Measurements from ENCODE around the gene IFNLR1.
"Not testable (repeated sequence)": the region's sequence is repeated elsewhere in the genome, so short reads cannot be mapped to it uniquely, and the experiment has no call there.

Gene IFNLR1

DNA sequence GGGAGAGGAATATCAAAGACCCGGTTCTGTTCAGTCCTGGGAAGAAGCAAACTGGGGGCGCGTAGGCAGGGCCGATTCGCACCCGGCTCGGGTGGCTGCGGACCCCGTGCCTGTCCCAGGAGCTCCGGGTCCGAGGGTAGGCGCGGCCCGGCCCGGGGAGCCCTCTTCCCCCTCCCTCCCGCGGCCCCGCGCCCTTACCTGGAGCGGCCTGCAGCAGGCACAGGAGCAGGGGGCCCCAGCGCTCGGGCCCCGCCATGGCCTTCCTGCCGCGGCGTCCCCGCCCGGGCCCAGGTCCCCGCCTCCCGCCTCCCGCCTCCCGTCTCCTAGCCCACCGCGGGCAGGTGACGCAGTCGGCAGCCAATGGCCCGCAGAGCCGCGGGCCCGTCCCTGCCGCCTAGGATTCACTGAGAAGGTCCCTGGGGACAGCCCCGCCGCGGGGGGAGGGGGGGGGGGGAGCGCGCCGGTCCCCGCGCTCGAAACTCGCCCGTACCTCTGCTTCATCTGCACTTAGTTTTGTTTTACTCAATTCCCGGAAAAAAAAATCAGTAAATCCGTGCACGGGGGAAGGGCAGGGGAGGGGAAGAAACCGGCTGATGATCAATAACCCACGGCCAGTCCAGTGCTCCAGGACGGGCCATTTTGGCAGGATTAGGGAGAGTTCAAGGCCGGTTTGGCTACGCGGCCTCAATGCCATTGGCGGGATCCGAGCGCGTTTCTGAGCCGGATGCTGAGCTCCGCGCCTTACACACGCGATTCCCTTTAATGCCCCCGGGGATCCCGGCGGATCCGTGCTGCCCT lies at the start of gene IFNLR1:
TSS of gene IFNLR1 (minus strand) at position 297 of the 798 bp plus-strand sequence. CDS start at position 256, 41 bp downstream.
- no peak for DNase-seq

DNA sequence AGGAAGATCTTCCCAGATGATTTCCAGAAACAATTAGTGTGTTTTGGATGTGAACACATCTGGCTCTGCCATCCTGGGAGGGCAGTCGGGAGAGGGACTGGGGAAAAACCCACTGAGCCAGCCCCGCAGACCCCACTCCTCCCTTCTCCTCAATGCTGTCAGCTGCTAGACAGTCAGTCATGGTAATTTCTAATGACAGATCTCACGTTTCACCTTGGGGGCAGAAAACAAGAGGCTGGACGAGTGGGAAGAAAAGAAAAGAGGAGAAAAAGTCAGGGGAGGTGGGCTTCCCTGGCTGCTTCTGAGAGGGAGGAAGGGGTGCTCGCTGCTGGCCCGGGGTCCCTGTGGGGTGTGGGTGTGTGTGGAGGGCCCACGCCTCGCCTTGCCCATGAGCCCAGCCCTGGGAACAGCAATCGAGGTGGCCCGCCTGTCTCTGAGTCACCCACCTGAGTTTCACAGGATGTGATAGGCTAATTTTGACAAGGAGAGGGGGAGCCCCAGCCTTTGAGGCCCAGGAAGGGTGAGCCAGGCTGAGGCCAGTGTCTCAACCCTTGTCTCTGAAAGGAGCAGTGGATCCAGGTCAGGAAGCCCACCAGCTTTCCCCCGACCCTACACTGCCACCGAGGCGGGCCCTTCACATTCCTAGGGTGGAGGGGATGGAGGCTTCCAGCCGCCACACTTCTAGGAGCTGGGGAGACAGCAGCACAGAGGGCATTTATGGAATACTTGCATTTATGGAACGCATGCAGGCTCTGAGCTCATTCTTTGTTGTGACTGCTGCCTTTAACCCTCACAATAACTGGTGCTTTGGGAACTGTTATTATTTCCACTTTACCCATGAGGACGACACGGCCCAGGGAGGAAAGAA lies 49.1 kb upstream of the IFNLR1 start:
- DNase-seq: peak; percentile 64

DNA sequence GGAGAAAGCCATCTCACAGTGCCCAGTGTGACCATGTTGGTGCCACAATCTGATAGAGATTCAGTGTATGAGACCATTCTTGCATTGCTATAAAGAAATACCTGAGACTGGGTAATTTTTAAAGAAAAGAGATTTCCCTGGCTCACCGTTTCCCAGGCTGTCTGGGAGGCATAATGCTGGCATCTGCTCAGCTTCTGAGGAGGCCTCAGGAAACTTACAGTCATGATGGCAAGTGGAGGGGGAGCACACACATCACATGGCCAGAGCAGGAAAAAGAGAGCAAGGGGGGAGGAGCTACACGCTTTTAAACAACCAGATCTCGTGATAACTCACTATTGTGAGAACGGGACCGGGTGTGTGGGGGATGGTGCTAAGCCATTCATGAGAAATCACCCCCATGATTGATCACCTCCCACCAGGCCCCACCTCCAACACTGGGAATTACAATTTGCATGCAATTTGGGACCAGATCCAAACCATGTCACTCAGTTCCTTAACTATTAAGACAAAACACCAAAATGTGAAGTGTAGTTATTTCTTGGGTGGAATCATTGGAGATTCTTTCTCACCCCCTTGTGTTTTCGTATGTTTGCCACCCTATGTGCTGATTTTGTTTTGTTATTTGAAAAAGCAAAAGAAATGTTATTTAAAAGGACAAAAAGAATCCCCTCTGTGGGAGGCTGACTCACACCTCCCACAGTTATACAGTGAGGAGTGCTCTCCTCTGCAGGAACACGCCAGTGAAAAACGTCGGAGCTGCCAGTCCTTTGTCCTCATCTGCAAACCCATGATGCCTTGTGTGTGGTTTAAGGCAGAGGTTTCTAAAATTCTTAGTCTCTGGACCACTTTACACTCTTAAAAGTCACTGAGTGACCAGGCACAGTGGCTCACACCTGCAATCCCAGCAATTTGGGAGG lies 46.9 kb upstream of the IFNLR1 start:
- DNase-seq: no peak

DNA sequence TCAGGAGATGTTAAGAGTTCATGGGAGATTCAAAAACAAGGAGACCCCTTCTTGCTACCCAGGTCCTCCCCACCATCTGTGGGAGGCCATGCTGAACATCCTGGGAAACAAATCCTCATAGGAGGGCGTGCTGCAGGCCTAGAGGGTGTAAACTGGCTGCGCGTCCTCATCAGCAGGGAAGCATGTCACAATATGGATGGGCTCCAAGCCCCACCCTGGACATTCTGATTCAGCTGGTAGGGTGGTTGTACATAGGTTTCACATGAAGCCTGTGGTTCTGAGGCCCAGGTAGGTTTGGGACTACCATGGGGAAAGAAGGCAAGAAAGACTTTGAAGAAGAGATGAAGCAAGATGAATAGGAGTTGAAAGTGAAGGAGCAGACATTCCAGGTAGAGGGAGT lies 44.6 kb upstream of the IFNLR1 start:
- no peak for DNase-seq

DNA sequence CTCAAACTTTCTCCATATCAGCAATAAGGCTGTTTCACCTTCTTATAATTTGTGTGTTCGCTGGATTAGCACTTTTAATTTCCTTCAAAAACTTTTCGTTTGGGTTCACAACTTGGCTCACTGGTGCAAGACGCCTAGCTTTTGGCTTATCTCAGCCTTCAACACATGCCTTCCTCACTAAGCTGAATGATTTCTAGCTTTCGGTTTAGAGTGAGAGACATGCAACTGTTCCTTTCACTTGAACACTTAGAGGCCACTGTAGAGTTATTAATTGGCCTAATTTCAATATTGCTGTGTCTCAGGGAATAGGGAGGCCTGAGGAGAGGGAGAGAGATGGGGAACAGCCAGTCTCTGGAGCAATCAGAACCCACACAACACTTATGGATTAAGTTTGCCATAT lies 41.2 kb upstream of the IFNLR1 start:
- no peak for DNase-seq

DNA sequence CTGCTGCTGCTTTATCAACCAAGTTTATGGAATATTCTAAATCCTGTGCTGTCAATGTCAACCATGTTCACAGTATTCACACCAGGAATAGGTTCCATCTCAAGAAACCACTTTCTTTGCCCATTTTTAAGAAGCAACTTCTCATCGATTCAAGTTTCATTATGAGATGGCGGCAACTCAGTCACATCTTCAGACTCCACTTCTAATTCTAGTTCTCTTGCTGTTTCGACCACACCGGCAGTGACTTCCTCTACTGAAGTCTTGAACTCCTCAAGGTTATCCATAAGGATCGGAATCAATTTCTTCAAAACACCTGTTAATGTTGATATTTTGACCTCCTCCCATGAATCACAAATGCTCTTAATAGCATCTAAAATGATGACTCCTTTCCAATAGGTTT lies 39.7 kb upstream of the IFNLR1 start:
- no peak for DNase-seq

DNA sequence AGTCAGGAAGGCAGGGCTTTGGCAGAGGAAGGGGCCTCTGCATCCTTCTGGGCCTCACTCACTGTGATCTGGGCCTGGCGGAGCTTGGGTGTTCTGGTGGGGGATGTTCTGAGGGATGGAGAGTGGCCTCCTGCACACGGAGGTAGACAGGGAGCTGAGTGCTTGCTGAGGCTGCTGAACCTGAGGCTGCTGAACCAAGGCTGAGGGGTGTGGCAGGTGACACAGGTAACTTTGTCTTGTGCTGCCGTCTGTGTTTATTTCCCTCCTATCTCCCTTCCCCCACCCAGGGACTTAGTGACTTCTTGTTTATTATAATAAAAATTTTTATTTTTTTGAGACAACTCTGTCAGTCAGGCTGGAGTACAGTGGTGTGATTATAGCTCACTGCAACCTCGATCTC lies 37.7 kb upstream of the IFNLR1 start:
- no peak for DNase-seq

DNA sequence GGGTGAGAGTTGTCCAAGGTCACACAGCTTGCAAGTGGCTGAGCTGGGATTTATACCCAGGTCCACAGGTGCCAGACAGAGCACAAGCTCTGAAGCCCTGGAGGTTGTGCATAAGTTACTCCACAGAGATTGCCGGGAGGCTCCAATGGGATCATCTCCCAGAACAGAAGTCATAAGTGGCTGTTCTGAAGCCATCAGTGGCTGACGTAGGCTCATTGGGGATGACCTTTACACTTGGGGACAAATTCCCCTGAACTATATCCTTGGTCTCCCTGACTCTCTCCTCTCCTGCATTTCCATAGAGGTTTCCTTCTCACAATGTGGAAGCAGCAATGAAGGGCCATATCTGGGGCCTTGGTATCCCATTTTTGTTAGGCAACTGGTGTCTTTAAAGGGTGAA lies 37.0 kb upstream of the IFNLR1 start:
- no peak for DNase-seq

DNA sequence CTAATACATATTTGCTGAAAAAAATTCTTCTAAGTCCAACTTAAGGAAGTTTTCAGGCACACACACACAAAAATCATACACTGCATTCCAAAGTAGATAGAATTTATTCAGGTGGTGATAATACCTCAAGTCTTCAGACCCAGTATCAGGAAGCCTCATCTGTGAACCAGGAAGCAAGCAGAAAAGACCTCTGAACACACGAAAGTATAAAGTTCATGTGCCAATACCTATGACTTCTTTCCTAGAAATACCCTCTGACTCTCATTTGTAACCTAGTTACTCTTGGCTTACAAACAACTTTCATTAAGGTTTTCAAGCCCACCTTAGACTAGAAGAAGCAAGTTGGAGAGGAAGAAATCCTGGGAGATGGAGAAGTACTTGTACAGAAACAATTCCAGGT lies 35.7 kb upstream of the IFNLR1 start:
- no peak for DNase-seq

DNA sequence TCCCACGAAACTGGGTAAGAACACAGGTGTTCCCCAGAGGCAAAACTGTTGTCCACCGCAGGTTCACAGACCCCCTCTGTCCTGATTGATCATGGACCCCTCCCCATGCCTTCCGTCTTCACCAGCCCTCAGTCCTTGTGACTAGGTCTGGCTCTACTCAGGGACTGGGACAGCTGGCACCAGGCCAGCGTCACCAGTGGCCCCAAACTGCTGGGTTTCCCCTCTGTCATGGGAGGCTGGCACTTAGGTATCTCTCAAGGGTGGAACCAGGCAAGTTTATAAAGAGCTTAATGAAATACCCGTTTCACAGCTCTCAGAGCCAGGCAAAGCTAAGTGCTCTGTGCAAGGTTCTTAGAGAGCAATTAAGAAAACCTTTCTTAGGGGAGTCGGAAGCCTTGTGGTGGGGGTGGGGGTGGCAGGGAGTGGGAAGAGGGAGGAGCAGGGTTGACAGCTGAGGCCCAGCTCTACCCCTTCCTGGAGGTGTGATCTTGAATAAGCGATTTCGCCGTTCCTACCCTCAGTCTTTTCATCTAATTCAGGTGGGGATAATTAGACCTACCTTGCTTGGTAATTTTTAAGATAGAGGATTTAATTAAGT lies 35.0 kb upstream of the IFNLR1 start:
- DNase-seq: no peak

DNA sequence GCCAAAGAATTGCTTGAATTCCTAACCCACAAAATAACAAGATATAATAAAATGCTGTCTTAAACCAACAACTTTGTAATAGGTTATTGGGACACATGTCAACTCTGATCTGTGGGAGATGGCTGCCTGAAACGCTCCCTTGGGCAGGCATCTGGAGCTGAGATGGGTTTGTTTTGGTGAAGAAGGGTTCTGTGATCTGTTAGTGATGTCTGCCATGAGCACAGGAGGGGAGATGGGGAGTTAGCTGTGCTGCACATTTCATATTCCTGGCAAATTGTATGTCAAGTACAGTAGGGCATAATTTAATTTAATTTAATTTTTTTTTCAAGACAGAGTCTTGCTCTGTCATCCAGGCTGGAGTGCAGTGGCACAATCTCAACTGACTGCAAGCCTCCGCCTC lies 34.2 kb upstream of the IFNLR1 start:
- DNase-seq: no peak

DNA sequence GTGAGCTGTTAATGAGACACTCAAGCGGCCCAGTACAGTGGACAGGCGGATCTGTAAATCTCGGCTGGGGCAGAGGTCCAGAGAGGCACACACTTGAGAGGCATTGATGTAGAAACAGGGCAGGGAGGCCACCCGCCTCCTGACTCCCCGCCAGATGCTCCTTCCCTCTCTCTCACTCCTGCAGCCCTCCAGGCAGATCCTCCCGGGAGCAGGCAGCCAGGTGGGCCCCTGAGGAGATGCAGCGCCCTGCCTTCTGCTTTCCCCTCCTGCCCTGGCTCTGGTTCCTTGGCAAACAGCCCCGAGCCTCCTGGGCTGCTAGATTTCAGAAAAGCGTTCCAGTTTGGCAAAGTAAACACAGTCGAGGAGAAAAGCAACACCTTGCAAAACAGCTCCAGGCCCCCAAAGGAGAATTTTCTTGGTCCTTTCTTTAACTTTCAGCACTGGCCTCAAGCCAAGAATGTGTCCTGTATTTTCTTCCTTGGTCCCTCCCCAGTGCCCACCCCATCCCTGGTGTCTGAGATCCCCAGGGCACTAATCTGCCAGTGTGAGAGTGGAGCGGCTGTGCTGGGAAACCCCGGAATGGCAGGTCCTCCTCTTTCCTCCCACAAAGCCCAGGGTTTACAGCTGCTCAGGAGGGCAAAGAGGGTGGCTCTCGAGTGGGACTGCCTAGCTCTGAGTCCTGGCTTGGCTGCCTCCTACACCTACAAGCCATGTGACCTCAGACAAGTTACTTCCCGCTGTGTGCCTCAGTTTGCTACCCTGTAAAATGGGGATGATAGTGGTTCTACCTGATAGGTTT lies 29.4 kb upstream of the IFNLR1 start:
- DNase-seq: peak; percentile 15

DNA sequence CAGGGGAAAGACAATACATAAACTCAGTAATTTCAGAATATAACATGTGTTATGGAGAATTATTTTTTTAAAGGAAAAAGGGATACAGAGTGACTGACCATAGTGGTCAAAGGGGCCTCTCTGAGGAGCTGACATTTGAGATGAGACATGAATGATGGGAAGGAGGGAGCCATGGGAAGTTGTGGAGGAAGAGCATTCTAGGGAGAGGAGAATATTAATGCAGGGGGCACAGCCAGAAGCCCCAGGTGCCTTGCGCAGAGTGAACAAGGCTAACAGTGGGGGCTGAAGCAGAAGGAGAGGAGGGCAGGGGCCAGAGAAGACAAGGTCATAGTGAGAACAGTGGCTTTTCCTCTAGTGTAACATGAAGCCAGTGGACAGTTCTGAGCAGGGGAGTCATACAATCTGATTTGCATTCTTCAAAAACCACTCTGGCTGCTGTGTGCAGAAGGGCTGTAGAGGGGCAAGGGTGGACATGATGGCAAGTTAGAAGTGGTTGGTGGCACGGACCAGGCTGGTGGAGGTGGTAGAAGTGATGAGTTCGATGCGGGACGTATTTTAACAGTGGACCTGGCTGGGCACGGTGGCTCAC lies 28.2 kb upstream of the IFNLR1 start:
- no peak for DNase-seq

DNA sequence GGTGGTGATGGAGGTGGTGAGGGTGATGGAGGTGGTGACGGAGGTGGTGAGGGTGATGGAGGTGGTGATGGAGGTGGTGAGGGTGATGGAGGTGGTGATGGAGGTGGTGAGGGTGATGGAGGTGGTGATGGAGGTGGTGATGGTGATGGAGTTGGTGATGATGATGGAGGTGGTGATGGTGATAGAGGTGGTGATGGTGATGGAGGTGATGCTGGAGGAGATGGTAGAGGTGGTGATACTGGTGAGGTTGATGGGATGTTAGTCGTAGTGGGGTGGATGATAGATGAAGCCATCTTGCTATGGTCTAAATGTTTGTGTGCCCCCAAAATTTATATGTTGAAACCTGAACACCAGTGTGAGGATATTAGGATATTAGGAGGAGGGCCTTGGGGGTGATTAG lies 25.3 kb upstream of the IFNLR1 start:
- no peak for DNase-seq

DNA sequence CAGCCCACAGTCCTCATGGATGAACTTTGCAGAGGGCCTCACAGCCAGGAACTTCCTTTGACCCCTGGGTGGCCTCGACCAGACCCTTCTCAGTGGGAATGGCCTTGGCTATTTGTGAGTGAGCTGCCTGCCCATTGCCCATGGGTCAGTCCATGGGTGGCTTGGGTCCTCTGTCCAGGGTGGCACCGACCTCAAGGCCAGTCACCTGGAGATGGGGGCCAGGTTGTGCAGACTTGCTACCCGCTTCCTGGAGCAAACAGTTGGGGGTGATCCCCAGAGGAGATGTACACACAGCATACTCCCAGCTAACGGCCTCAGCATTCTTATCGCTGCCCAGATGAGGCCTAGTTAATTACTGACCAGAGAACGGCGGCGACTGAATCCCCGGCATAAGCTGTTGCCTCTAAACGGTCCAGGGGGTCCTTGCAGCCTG lies 23.1 kb upstream of the IFNLR1 start:
- DNase-seq: no peak

DNA sequence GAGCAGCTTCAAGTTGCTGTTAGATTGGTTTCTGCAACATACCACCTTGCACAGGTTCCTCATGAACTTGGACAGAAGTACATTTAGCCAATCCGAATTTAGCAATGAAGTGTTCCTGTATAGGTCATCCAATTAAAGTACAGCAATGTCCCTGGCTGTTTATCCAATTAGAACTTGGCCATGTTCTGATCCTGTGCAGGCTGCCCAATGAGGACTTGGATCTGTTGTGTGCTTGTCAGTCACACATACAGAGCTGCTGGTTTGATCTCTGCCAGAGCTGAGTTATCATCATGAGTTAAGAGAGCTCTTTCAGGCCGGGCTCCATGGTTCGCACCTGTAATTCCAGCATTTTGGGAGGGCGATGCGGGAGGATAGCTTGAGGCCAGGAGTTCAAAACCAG lies 22.0 kb upstream of the IFNLR1 start:
- DNase-seq: no peak

DNA sequence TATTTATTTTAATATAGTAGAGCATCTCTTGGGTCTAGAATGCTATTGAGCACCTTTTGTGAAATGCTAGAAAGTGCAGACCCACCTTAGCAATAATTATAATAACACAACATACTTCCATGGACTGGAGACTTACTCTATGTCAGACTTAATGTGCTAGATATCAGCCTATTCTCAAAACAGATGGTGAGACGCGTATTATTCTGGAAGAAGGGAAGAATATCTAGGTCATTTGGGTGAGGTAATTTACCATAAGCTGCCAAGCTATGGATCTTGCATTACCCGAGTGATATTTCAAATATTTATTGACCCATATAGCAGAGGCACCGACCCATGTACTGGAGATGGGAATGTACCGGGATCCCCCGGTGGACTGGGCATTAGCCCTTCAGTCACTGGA lies 20.6 kb upstream of the IFNLR1 start:
- DNase-seq: no peak

DNA sequence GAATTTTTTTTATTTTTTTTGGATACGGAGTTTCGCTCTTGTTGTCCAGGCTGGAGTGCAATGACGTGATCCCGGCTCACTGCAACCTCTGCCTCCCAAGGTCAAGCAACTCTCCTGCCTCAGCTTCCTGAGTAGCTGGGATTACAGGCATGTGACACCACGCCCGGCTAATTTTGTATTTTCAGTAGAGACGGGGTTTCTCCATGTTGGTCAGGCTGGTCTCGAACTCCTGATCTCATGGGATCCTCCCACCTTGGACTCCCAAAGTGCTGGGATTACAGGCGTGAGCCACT lies 20.3 kb upstream of the IFNLR1 start:
- not testable (repeated sequence) for DNase-seq

DNA sequence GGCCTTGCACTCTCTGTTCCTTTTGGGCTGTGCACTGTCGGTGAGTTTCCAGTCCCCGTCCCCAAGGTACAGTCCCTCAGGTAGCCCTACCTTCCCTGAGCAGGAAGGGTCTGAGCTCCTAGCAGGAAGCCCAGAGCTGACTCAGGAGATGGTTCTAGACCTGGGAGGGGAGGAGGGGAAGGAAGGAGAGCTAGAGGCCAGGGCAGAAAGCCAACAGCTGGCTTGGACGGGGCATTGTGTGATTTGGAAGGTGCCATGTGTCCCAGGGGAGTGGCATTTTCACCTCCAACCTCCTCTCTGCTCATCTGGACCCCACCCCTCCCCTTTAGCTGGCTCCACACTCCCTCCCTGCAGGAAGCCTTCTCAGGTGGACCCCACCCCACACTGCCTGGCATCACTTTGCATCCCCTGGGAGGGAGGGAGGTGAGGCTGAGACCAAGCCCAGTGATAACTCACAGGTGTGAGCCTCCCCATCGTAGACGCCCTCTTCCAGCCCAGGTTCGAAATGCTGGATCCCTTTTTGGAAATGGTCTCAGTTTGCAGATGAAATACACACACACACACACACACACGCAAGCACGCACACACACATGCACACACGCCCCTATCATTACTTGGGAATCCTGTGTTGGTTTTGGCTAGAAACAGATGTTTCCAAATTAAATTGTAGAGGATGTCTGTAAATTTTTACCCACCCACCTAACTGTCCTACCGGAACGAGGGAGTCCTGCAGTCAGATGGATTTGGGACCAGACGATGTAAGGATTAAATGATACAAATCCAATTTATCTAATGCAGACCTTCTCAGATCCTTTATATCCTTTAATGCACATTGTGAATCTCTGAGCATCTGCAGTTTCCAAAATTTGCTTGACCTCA lies 19.7 kb upstream of the IFNLR1 start:
- DNase-seq: no peak

DNA sequence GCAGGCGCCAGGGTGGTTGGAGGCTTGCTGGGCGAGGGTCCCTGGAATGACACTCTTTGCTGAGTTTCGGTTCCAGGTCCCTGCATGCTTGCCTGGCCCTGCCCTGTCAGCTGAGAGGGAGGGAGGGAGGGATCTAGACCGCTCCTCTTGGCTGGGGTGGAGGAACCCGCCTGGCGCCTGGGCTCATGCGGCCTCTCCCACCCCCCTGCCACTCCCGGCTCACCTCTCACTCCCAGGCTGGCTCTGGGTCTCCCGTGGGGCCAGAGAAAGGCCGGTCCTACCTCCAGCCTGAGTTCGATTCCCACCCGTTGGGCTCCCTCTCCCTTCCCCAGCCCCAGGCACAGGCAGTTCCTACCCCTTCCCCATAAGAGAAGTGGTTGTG lies 19.0 kb upstream of the IFNLR1 start:
- no peak for DNase-seq

Data from NCI-H226 (cell line).